ENCODE results near the gene IL4I1. TPM values are rescaled to one million over a fixed set of nuclear protein-coding genes. Genes with fewer than 3 reads are reported as not detected.
A peak's percentile ranks its signal among the peaks of the same experiment; 100 is the strongest.

The IL4I1 gene
- total and polyA plus RNA-seq, 2 of the 4 experiments (the other 2 are of a cell fraction) = 0.31 to 0.36 TPM

- no peak for TF ChIP-seq USF2 (IDR thresholded peaks at IDR 0.05; ENCODE audit: low read depth, low read length)
Observed at GRCh38 chr19:49852631-49853126, 44.0 kb downstream of the IL4I1 start (continued).

GRCh38 chr19:49851456-49852259 is 45.0 kb downstream of the IL4I1 start:
- Histone ChIP-seq H4K8ac (ENCODE audit: low read depth in 2 of 2, low read length in 2 of 2) (no peak overlapping the region), H3K9me1 (ENCODE audit: insufficient read depth, low read length) (peaks cover 15% of the 10 kb centered on the region), H3K27me3 (ENCODE audit: control insufficient read depth, insufficient read depth, low read length) (no peaks in the 10 kb centered on the region), H4K5ac (ENCODE audit: low read depth, low read length) (no peak overlapping the region), H2BK5ac (ENCODE audit: low read depth, low read length, poor library complexity, severe bottlenecking) (peak overlapping the region; percentile 48), H2AK5ac (ENCODE audit: low read depth, low read length) (peak overlapping the region; percentile 81), H2AK9ac (replicated peaks; ENCODE audit: low read depth, low read length, poor library complexity) (peak overlapping the region; percentile 95), H3K9ac (ENCODE audit: low read depth, low read length) (peak overlapping the region; percentile 65), H3K56ac (ENCODE audit: extremely low read depth, insufficient read depth, low read length) (0 out of 2 replicates have a peak overlapping the region, but pooled peaks have one; percentile 27), H4K91ac (ENCODE audit: insufficient read depth, low read depth, low read length) (no peak overlapping the region), H4K20me1 (ENCODE audit: insufficient read depth, low read length) (peaks cover 58% of the 10 kb centered on the region), H2AFZ (replicated peaks; ENCODE audit: low read length, poor library complexity) (peak overlapping the region; percentile 90), H3K79me1 (ENCODE audit: low read depth in 1 of 2, low read length in 2 of 2) (peaks cover 27 to 79% of the 10 kb centered on the region in 2 experiments), H3K4me2 (ENCODE audit: low read depth, low read length) (peak overlapping the region; percentile 94), H3K36me3 (ENCODE audit: control insufficient read depth, insufficient read depth, low read length) (peaks cover 25% of the 10 kb centered on the region), H3K23ac (ENCODE audit: low read depth, low read length) (peak overlapping the region; percentile 87), H3K4me3 (ENCODE audit: insufficient read depth, low read depth, low read length) (peak overlapping the region; percentile 60), H2BK120ac (ENCODE audit: low read depth, low read length) (no peak overlapping the region), H3K9me3 (ENCODE audit: control insufficient read depth, insufficient read depth, low read length) (no peaks in the 10 kb centered on the region), H3K18ac (ENCODE audit: low read depth, low read length) (no peak overlapping the region; the same call in 1 of the 2 replicates), H2BK15ac (ENCODE audit: low read depth, low read length) (no peak overlapping the region), H3K4me1 (ENCODE audit: control insufficient read depth, insufficient read depth, low read length) (peaks cover 16% of the 10 kb centered on the region), H2BK20ac (ENCODE audit: low read depth, low read length) (no peak overlapping the region), H3K14ac (replicated peaks; ENCODE audit: low read depth, low read length) (peak overlapping the region; percentile 74), H3K27ac (ENCODE audit: insufficient read depth, low read length) (peak overlapping the region; percentile 94), H3K4ac (ENCODE audit: low read depth, low read length) (peak overlapping the region; percentile 41; the same call in 1 of the 2 replicates)
- CTCF ChIA-PET = no interaction called here
- intact Hi-C loops (cut with micrococcal nuclease) (no loop called here), dilution Hi-C loops (cut with HindIII; ENCODE audit: low sequenced_read_pairs, unreplicated experiment) (no loop called here), in situ Hi-C loops (cut with MboI; ENCODE audit: low sequenced_read_pairs) (loop anchor here (10.0 kb wide), 1 partner anchor 167 kb away; the partner anchor contains the start of gene ADM5)
- POLR2A ChIA-PET (ENCODE audit: unreplicated experiment) = no interaction called here
- DNase-seq (no peak), ATAC-seq (ENCODE audit: low read depth) (peak; percentile 19)
- no peak for TF ChIP-seq NFE2L2 (IDR thresholded peaks at IDR 0.05; ENCODE audit: low read depth, low read length)
- TF ChIP-seq MXI1 (IDR thresholded peaks at IDR 0.05; ENCODE audit: borderline replicate concordance, low read depth, low read length) = peak; percentile 30; the same call in 1 of the 2 replicates
- no peak for TF ChIP-seq CEBPB (IDR thresholded peaks at IDR 0.05; ENCODE audit: low read depth, low read length)
- no peak for TF ChIP-seq MAFK (IDR thresholded peaks at IDR 0.05; ENCODE audit: low read depth, low read length)
- TF ChIP-seq USF2 (IDR thresholded peaks at IDR 0.05; ENCODE audit: low read depth, low read length) = no peak
- no TSS peak for BruUV-seq (replicated peaks)
- WGBS, 2 experiments (ENCODE audit: extremely low coverage in 2 of 2, insufficient read length in 1 of 2) = 3% methylated on average over 27 of the region's 78 CpGs; no CpG with 5 or more reads in 1 of the 2 experiments
